ENCODE results near the gene ARL2BP.

The ARL2BP gene

DNA sequence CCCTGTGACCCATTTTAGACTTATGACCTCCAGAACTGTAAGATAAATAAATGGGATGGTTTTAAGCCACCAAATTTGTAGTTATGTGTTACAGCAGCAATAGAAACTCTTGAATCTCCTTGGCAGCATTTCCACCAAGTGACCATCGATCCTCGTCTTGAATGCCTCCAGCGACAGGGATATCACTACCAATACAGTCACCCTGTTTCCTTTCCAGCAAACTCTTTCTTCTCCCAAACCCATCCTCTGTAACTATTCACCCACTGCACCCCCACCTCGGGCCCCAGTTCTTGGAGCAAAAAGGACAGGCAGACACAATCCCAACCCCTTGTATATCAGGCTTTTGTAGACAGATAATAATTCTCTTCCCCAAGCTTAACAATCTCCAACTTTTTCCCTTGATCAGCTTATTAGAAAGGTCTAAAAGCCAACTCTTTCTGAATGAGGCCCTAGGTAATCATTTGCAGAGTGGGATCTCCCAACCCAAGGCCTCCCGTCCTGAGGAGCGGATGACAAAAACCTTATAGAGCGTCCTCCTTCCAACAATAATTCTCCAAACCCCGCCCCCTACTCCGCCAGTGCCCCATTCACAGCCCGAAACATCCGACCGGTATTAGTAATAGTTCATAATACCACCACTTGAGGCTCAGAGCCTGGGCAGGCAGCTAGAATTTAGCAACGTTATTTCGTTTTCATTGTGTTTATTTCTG is 54.1 kb downstream of the ARL2BP start:
- peak; percentile 63 for DNase-seq (ENCODE audit: low spot score)
- H3K27ac ChIP-seq, result peak overlapping the region; percentile 88 to 94
- peak overlapping the region; percentile 66 for H3K4me3 ChIP-seq
- TF ChIP-seq, protein P1, sequence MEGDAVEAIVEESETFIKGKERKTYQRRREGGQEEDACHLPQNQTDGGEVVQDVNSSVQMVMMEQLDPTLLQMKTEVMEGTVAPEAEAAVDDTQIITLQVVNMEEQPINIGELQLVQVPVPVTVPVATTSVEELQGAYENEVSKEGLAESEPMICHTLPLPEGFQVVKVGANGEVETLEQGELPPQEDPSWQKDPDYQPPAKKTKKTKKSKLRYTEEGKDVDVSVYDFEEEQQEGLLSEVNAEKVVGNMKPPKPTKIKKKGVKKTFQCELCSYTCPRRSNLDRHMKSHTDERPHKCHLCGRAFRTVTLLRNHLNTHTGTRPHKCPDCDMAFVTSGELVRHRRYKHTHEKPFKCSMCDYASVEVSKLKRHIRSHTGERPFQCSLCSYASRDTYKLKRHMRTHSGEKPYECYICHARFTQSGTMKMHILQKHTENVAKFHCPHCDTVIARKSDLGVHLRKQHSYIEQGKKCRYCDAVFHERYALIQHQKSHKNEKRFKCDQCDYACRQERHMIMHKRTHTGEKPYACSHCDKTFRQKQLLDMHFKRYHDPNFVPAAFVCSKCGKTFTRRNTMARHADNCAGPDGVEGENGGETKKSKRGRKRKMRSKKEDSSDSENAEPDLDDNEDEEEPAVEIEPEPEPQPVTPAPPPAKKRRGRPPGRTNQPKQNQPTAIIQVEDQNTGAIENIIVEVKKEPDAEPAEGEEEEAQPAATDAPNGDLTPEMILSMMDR (IDR thresholded peaks at IDR 0.05), result peak; percentile 32

DNA sequence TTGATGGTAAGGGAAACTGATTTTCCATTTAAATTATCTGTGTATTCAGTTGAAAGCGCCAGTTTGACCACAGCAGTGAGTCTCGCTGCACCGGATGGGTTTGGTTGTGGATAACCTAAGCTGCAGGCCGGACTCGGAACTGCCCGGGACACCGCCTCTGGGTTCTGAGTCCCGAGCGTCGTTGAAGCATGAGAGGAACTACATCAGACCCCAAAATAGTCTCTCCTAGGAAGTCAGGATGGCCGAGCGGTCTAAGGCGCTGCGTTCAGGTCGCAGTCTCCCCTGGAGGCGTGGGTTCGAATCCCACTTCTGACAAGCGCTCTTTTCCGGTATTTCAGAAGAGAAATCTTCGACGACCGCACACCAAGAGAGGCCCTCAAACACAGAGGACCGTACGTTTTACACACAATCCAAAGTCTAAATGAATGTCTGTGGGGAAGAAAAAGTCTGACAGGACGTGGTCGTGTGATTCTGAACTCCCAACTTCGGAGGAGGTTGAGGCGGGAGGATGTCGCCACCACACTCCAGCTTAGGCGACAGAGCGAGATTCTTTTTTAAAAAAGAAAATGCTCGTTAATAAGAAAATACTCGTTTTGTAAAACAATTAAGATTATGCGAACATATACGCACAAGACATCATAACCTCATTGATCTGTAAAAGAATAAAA is 54.8 kb downstream of the ARL2BP start:
- TF ChIP-seq, protein P1 (IDR thresholded peaks at IDR 0.05), result peak; percentile 7
- Histone ChIP-seq H3K4me3 (peak overlapping the region; percentile 66), H3K27ac (peak overlapping the region; percentile 88 to 94)
- peak; percentile 95 for DNase-seq (ENCODE audit: low spot score)

DNA sequence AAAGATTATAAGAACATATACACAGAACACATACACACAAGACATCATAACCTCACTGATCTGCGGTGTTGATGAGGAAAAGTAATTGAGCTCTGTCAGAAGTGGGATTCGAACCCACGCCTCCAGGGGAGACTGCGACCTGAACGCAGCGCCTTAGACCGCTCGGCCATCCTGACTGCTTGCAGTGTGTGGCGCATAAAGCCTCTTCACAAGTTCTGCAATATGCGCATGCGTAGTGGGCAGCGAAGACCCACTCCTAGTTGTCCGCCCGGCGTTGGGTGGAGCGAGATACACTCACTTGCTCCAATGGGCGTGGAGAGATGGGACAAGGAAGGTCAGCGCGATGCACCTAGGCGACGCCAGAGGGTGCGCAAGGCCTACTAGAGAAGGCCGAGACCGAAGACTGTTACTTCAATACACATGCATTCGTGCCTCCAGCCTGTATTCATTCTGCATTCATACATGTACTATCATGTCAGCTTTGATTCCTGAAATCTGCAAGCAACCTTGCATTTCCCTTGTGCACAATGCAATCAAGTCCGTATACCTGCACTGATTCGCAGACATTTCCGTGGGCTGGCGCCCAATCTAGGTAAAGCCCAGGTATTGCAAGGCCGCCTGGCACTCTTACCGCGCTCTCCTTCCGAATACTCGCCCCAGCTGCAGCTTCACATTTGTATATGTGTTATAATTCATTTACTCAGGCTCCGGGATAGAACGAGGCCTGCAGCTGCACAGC is 55.5 kb downstream of the ARL2BP start:
- Histone ChIP-seq H3K4me3 (peak overlapping the region; percentile 66), H3K27ac (peak overlapping the region; percentile 88 to 94)
- TF ChIP-seq, protein P1 (IDR thresholded peaks at IDR 0.05), result peak; percentile 84
- DNase-seq (ENCODE audit: low spot score), result peak; percentile 99

DNA sequence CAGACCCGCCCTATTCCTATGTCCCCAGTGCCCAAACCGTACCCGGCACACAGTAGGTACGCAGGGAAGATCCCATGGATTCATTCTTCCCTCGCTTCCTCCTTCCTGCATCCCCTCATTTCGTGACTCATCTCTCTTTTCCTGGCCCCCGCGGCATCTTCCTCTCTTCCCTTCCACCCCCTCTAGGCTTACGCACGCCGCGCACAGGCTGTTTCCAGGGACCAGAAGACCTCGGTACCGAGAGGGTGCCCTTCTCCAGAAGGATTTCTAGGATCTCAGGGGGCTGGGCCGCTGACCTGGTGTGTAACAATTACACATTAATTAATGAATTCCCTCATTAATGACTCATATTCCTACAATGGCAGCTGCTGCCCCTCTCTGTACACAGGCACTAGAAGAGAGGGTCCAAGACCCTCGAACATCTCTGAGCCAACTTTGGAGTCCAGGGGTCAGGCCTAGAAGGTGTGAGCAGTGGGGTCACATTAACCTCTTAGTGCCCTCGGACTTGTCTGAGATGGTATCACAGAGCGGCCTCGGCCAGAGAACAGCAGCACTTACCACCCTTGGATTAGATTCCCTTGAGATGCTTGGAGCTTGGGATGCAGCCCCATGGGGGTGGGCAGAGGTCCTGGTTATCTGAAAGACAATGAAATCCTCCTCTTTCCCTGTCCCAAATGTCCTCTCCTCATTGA is 56.2 kb downstream of the ARL2BP start:
- Histone ChIP-seq H3K27ac (peak overlapping the region; percentile 8 to 63), H3K4me3 (peak overlapping the region; percentile 44)
- peak; percentile 78 for DNase-seq (ENCODE audit: low spot score)
- TF ChIP-seq, protein P1 (IDR thresholded peaks at IDR 0.05), result no peak

All from coronary artery (tissue), 2 donors.